ENCODE measurements around the gene FMN2. TPM values are rescaled to one million over a fixed set of nuclear protein-coding genes. Genes with fewer than 3 reads are reported as not detected.

Gene FMN2
- 32.5 TPM for polyA plus RNA-seq (2013, experiment 1 of 2; ENCODE audit: insufficient read length)
- 18.3 TPM for polyA plus RNA-seq (2013, experiment 2 of 2; ENCODE audit: insufficient read length)

GRCh38 chr1:240091614-240092300 is at the start of gene FMN2:
FMN2 (plus strand) TSS chr1:240091883; CDS start chr1:240092110, 227 bp downstream.
- peak; percentile 76 for DNase-seq

GRCh38 chr1:240044620-240045019 is 47.1 kb upstream of the FMN2 start:
- peak; percentile 43 for DNase-seq

GRCh38 chr1:240046000-240046399 is 45.7 kb upstream of the FMN2 start:
- DNase-seq: no peak

GRCh38 chr1:240054109-240054701 is 37.5 kb upstream of the FMN2 start:
- no peak for DNase-seq

GRCh38 chr1:240055936-240056335 is 35.7 kb upstream of the FMN2 start:
- DNase-seq: no peak

GRCh38 chr1:240056350-240056749 is 35.3 kb upstream of the FMN2 start:
- no peak for DNase-seq

GRCh38 chr1:240058049-240058448 is 33.6 kb upstream of the FMN2 start:
- DNase-seq: no peak

- DNase-seq: no peak
Measured at GRCh38 chr1:240068961-240069360, 22.7 kb upstream of the FMN2 start.

GRCh38 chr1:240070188-240070587 is 21.5 kb upstream of the FMN2 start:
- no peak for DNase-seq

GRCh38 chr1:240073097-240073496 is 18.6 kb upstream of the FMN2 start:
- no peak for DNase-seq

GRCh38 chr1:240074422-240074821 is 17.3 kb upstream of the FMN2 start:
- no peak for DNase-seq

GRCh38 chr1:240074908-240075307 is 16.8 kb upstream of the FMN2 start:
- DNase-seq: no peak

GRCh38 chr1:240084337-240084736 is 7.3 kb upstream of the FMN2 start:
- no peak for DNase-seq

- DNase-seq: no peak
Measured at GRCh38 chr1:240084749-240085148, 6.9 kb upstream of the FMN2 start.

GRCh38 chr1:240086726-240087125 is 5.0 kb upstream of the FMN2 start:
- DNase-seq: peak; percentile 89

GRCh38 chr1:240090014-240090413 is 1.7 kb upstream of the FMN2 start:
- DNase-seq: no peak

- DNase-seq: no peak
Measured at GRCh38 chr1:240090957-240091600, 604 bp upstream of the FMN2 start.

- DNase-seq: peak; percentile 70
Measured at GRCh38 chr1:240092301-240093119, 827 bp downstream of the FMN2 start.

- DNase-seq: peak; percentile 78
Measured at GRCh38 chr1:240093120-240093961, 1.7 kb downstream of the FMN2 start.

GRCh38 chr1:240094041-240094722 is 2.5 kb downstream of the FMN2 start:
- DNase-seq: no peak

GRCh38 chr1:240096974-240097373 is 5.3 kb downstream of the FMN2 start:
- no peak for DNase-seq

Measured in fibroblast of skin of back (primary cell).